Right cardiac atrium (tissue), 5 donors: Measurements from ENCODE around the gene CCDC27. TPM values are rescaled to one million over a fixed set of nuclear protein-coding genes. Genes with fewer than 3 reads are reported as not detected.
A peak's percentile ranks its signal among the peaks of the same experiment; 100 is the strongest.

Experiments used
- ATAC-seq, 2 donors: fragments of 200-7000 bp; cut with Tn5 transposase; one replicate each; pipeline versions ENCODE4 v1.8.0 to v1.9.1; 2020; ENCODE audit warnings: moderate library complexity in 2 of 2, mild to moderate bottlenecking in 1 of 2
- DNase-seq, 3 donors: peaks; one replicate each; pipeline ENCODE4 v3.0.0-alpha.2; 2020
- H3K27ac ChIP-seq: one replicate; pipeline ENCODE4 v1.5.1; 2013; ENCODE audit warnings: mild to moderate bottlenecking, low read length, control low read depth, moderate library complexity
- H3K27me3 ChIP-seq: one replicate; pipeline ENCODE4 v1.6.1; 2013; ENCODE audit not compliant: control insufficient read depth, insufficient read depth
- H3K4me1 ChIP-seq: one replicate; pipeline ENCODE4 v1.6.1; 2013; ENCODE audit warnings: low read length; ENCODE audit not compliant: control insufficient read depth, insufficient read depth
- H3K4me3 ChIP-seq: one replicate; pipeline ENCODE4 v1.5.1; 2013; ENCODE audit warnings: low read length, control low read depth
- H3K9me3 ChIP-seq: one replicate; pipeline ENCODE4 v1.6.1; 2013; ENCODE audit warnings: low read length; ENCODE audit not compliant: control insufficient read depth
- WGBS: extraction: QIAGEN DNeasy Blood & Tissue Kit; methylation state at CpG from one replicate; pipeline ENCODE4 v1.1.7; 2013; 5-methylcytosine and 5-hydroxymethylcytosine counted together
- intact Hi-C, 4 donors: fragments of 100-400 bp; cut with DNase I; formaldehyde crosslinking; loops; one replicate each; pipeline versions ENCODE4 v1.11.0 to v1.14.0; 2022 to 2023
- polyA plus RNA-seq: library from polyadenylated mRNA; stranded (reverse); fragments of 200-250 nt; gene quantifications from one replicate; pipeline ENCODE4 v1.2.3, GENCODE V29; 2013
- total RNA-seq, 4 donors: library from RNA; stranded (reverse); fragmentation: NEBNext Ultra II Directional; extraction: Animal tissue kit (Norgen Biotek cat#: 25700); gene quantifications; one replicate each; pipeline ENCODE4 v1.2.1, GENCODE V29; 2021
- donor health status: healthy with polysubstance abuse.
- donor health status: DM: no; HTN: yes; CAD: no.
- donor health status: DM: no; HTN: no; CAD: no.
- donor health status: DM: no; HTN: yes; CAD: no; lungs with severe emphysema.
- donor health status: DM: yes; HTN: yes; CAD: no.

CCDC27 gene
- total and polyA plus RNA-seq, 5 donors: 0.09 to 0.14 TPM; not detected in 3

GRCh38 chr1:3772715-3773571 is 20.7 kb downstream of the CCDC27 start, which contains the start of gene SMIM1:
SMIM1 (plus strand) TSS chr1:3772749; CDS start chr1:3775374, 2,625 bp downstream.
- DNase-seq: peak in 1 of 3 donors; percentile 65
- intact Hi-C loops: no loop called here
- Histone ChIP-seq H3K27ac (peak within 1 kb of the TSS; percentile 24), H3K27me3 (no peaks in the 10 kb centered on the region), H3K9me3 (no peaks in the 10 kb centered on the region), H3K4me1 (peaks cover 4% of the 10 kb centered on the region), H3K4me3 (peak within 1 kb of the TSS; percentile 74)
- ATAC-seq: peak in 1 of 2 donors; percentile 2
- WGBS: 15% methylated on average over 55 of the region's 55 CpGs

DNA sequence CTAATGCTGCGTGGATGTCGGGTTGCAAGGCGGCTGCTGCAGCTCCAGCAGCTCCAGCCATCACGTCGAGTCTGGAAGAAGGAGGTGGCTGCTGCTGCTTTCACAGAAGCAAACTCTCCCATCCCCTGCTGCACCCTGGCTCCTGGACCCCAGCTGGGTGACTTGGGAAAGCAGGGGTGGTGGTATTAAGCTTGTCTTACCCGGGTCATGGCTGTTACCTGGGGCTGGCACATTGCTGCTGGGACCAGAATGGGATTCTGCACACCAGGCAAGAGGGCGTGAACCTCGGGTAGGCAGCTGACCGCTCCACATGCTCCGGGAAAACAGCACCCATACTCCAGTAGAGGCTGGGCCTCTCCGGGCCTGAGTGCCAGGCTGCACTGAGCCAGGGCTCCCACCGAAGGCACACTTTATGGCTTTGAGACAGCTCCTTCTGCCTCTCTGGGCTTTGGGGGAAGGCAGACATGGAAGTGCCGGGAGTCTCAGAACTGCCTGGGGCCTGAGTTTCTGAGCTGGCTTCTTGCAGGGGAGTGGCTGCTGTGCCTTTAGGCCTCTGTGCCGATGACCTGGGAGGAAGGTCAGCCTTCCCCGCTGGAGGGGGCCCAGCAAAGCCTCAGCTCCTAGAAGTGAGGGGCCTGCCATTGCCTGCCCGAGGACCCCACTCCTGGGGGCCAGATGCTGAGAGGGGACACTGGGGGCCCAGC is 21.5 kb downstream of the CCDC27 start:
- peaks cover 4% of the 10 kb centered on the region for H3K4me1 ChIP-seq

GRCh38 chr1:3774276-3774945 is 22.2 kb downstream of the CCDC27 start:
- DNase-seq: no peak
- H3K4me1 ChIP-seq: peaks cover 4% of the 10 kb centered on the region

More for the DNA sequence above, 21.5 kb downstream of the CCDC27 start:
- WGBS: 77% methylated on average over 16 of the region's 16 CpGs
- no peak for ATAC-seq
- no peaks in the 10 kb centered on the region for H3K27me3 ChIP-seq
- peak overlapping the region; percentile 2 for H3K27ac ChIP-seq
- no peaks in the 10 kb centered on the region for H3K9me3 ChIP-seq
- no peak for DNase-seq
- H3K4me3 ChIP-seq: no peak overlapping the region
- intact Hi-C loops: no loop called here

GRCh38 chr1:3774946-3775489 is 22.8 kb downstream of the CCDC27 start:
- DNase-seq: peak in 1 of 3 donors; percentile 62
- peak; percentile 2 to 6 for ATAC-seq
- intact Hi-C loops: no loop called here

More at GRCh38 chr1:3774276-3774945, 22.2 kb downstream of the CCDC27 start:
- no peak for ATAC-seq
- WGBS: 60% methylated on average over 19 of the region's 19 CpGs
- Histone ChIP-seq H3K9me3 (no peaks in the 10 kb centered on the region), H3K27ac (peak overlapping the region; percentile 2), H3K4me3 (no peak overlapping the region), H3K27me3 (no peaks in the 10 kb centered on the region)
- intact Hi-C loops: no loop called here

DNA sequence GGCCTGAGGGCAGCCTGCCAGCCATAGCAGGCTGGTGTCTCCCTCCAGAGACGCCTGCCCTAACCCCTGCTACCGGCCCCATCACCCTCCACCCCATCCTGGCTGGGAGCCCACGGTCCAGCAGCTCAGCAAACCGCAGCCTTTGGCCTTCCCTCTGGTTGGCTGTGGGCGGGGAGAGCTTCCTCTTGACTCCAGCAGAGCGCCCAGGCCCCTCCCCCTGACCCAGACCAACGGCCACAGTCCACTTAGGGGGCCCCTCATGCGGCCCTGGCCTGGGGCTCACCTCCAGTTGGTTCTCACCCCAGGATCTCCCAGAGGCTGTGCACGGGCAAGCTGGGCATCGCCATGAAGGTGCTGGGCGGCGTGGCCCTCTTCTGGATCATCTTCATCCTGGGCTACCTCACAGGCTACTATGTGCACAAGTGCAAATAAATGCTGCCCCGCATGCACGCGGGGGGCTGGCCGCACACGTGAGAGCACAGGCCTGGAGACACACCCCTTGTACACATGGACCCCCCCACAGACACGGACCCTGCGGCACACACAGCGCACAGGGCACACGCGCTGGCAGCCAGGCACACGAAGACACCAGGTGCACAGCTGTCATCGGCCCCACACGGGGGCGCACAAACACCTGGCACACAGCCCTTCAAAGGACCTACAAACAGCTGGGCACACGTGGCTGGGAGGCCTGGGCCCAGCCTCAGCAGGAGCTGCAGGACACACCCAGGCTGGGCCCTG is 23.4 kb downstream of the CCDC27 start:
- Histone ChIP-seq H3K27me3 (no peaks in the 10 kb centered on the region), H3K4me1 (peaks cover 4% of the 10 kb centered on the region), H3K4me3 (no peak overlapping the region), H3K9me3 (no peaks in the 10 kb centered on the region), H3K27ac (no peak overlapping the region)
- DNase-seq (peak; percentile 70 to 85 (median 84)), ATAC-seq (peak in 1 of 2 donors; percentile 3)
- 35% methylated on average over 27 of the region's 27 CpGs for WGBS
- intact Hi-C loops: no loop called here

More at GRCh38 chr1:3774946-3775489, 22.8 kb downstream of the CCDC27 start:
- Histone ChIP-seq H3K4me3 (no peak overlapping the region), H3K9me3 (no peaks in the 10 kb centered on the region), H3K27me3 (no peaks in the 10 kb centered on the region), H3K4me1 (peaks cover 4% of the 10 kb centered on the region), H3K27ac (no peak overlapping the region)
- WGBS: 28% methylated on average over 17 of the region's 17 CpGs

- peaks cover 4% of the 10 kb centered on the region for H3K4me1 ChIP-seq
- 78% methylated on average over 21 of the region's 21 CpGs for WGBS
- ATAC-seq: no peak
- intact Hi-C loops: no loop called here
- peak in 1 of 3 donors; percentile 46 for DNase-seq
- H3K27me3 ChIP-seq: no peaks in the 10 kb centered on the region
- H3K27ac ChIP-seq: no peak overlapping the region
- no peaks in the 10 kb centered on the region for H3K9me3 ChIP-seq
- no peak overlapping the region for H3K4me3 ChIP-seq
These were observed 24.1 kb downstream of the CCDC27 start for GRCh38 chr1:3776231-3776961.

DNA sequence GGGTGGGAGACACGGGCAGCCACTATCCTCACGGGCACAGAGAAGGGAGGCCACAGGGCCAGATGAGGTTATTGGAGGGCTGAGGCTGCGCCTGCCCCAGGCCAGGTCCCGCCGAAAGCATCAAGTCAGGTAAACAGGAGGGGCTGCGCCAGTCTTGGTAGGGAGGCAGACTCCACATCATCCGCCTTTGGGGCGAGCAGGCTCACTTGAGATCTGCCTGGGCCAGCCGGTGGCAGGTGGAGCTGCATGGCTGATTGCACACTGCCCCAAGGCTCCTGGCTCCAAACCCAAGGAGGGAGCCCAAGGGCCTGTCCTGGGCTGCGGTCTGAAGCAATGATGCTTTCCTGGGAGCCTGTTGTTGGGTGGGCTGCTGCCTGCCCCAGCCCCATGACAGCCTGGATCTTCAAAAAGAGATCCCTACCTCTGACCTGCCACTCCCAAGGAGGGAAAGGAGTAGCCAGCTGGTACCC is 24.9 kb downstream of the CCDC27 start:
- Histone ChIP-seq H3K27ac (no peak overlapping the region), H3K4me1 (peaks cover 4% of the 10 kb centered on the region), H3K27me3 (no peaks in the 10 kb centered on the region), H3K4me3 (no peak overlapping the region), H3K9me3 (no peaks in the 10 kb centered on the region)
- WGBS: 86% methylated on average over 10 of the region's 10 CpGs
- DNase-seq (peak in 1 of 3 donors; percentile 38), ATAC-seq (no peak)
- intact Hi-C loops: no loop called here

- 83% methylated on average over 20 of the region's 20 CpGs for WGBS
- intact Hi-C loops: no loop called here
These were observed 25.7 kb downstream of the CCDC27 start for GRCh38 chr1:3777647-3778589.

More at GRCh38 chr1:3777647-3778589, 25.7 kb downstream of the CCDC27 start:
- ATAC-seq (no peak), DNase-seq (no peak)
- Histone ChIP-seq H3K27me3 (no peaks in the 10 kb centered on the region), H3K4me1 (peaks cover 4% of the 10 kb centered on the region), H3K4me3 (no peak overlapping the region), H3K27ac (no peak overlapping the region), H3K9me3 (no peaks in the 10 kb centered on the region)
